GM23338 (cell line): ENCODE data around the gene SARDH. TPM values are rescaled to one million over a fixed set of nuclear protein-coding genes. Genes with fewer than 3 reads are reported as not detected.

ENCODE experiments used
- ATAC-seq: fragments of 200-7000 bp; cut with Tn5 transposase; 3 replicates; pipeline ENCODE4 v1.9.1; 2020
- DNase-seq: peaks from one replicate; pipeline ENCODE4 v3.0.0-alpha.2; 2015; ENCODE audit warnings: low spot score
- H2AFZ ChIP-seq: fragments of 200-600 bp; sonication (generic); 2 replicates; pipeline ENCODE4 v1.8.0; 2016; ENCODE audit warnings: antibody characterized with exemption, mild to moderate bottlenecking, moderate library complexity
- H3F3A ChIP-seq: fragments of 200-600 bp; sonication (generic); replicated peaks from 2 replicates; pipeline ENCODE4 v1.8.0; 2017; ENCODE audit warnings: antibody characterized with exemption, mixed run types, low read depth
- H3K27ac ChIP-seq: fragments of 200-600 bp; sonication (generic); 2 replicates; pipeline ENCODE4 v1.6.1; 2016; ENCODE audit warnings: low read depth
- H3K27me3 ChIP-seq: fragments of 200-600 bp; sonication (generic); 2 replicates; pipeline ENCODE4 v1.8.0; 2016; ENCODE audit warnings: mild to moderate bottlenecking, mixed run types, moderate library complexity; ENCODE audit not compliant: insufficient read depth
- H3K36me3 ChIP-seq: fragments of 200-600 bp; sonication (generic); 2 replicates; pipeline ENCODE4 v1.8.0; 2016; ENCODE audit warnings: mild to moderate bottlenecking; ENCODE audit not compliant: insufficient read depth
- H3K4me1 ChIP-seq: fragments of 200-600 bp; sonication (generic); 2 replicates; pipeline ENCODE4 v1.8.0; 2016; ENCODE audit warnings: mild to moderate bottlenecking, moderate library complexity; ENCODE audit not compliant: insufficient read depth
- H3K4me2 ChIP-seq: fragments of 200-600 bp; sonication (generic); 2 replicates; pipeline ENCODE4 v1.7.1; 2017; ENCODE audit warnings: mixed run types
- H3K4me3 ChIP-seq: fragments of 200-600 bp; sonication (generic); 2 replicates; pipeline ENCODE4 v1.6.1; 2016; ENCODE audit warnings: mixed run types
- H3K79me2 ChIP-seq: fragments of 200-600 bp; sonication (generic); replicated peaks from 2 replicates; pipeline ENCODE4 v1.8.0; 2017; ENCODE audit warnings: mild to moderate bottlenecking; ENCODE audit not compliant: insufficient read depth
- H3K9me2 ChIP-seq: fragments of 200-600 bp; sonication (generic); 2 replicates; pipeline ENCODE4 v1.8.0; 2017; ENCODE audit not compliant: insufficient read depth
- H4K20me1 ChIP-seq: fragments of 200-600 bp; sonication (generic); replicated peaks from 2 replicates; pipeline ENCODE4 v1.8.0; 2017; ENCODE audit warnings: mild to moderate bottlenecking; ENCODE audit not compliant: insufficient read depth
- H3K27ac Mint-ChIP-seq: 2 replicates; pipeline ENCODE4 v1.8.0; 2020; ENCODE audit warnings: inconsistent platforms, mild to moderate bottlenecking, moderate library complexity, mixed read lengths
- H3K27me3 Mint-ChIP-seq: 3 replicates; pipeline ENCODE4 v1.8.0; 2022; ENCODE audit warnings: low read depth, mild to moderate bottlenecking, moderate library complexity, mixed read lengths, inconsistent platforms; ENCODE audit not compliant: insufficient read depth, poor library complexity
- H3K36me3 Mint-ChIP-seq: 3 replicates; pipeline ENCODE4 v1.8.0; 2021; ENCODE audit warnings: low read depth, mild to moderate bottlenecking, inconsistent platforms, moderate library complexity, mixed read lengths
- H3K4me1 Mint-ChIP-seq: 3 replicates; pipeline ENCODE4 v1.8.0; 2020; ENCODE audit warnings: mild to moderate bottlenecking, inconsistent platforms, mixed read lengths
- H3K4me3 Mint-ChIP-seq: 3 replicates; pipeline ENCODE4 v1.8.0; 2021; ENCODE audit warnings: moderate library complexity, mild to moderate bottlenecking, inconsistent platforms, mixed read lengths
- H3K9me3 Mint-ChIP-seq: 3 replicates; pipeline ENCODE4 v1.8.0; 2020; ENCODE audit warnings: moderate library complexity, mild to moderate bottlenecking, inconsistent platforms, mixed read lengths
- CREB1 ChIP-seq: fragments of 250-450 bp; sonication (Bioruptor Pico); IDR thresholded peaks from 2 replicates; pipeline ENCODE4 v1.5.0; 2020; ENCODE audit warnings: low read depth, mild to moderate bottlenecking, moderate library complexity
- CTCF ChIP-seq, 2 experiments: fragments of 200-600 bp in 1 of 2; sonication (generic) in 1 of 2; conservative IDR thresholded peaks; 2 replicates each; pipeline versions ENCODE4 v1.5.1 to v1.6.1; 2016 to 2017; ENCODE audit warnings: antibody characterized with exemption in 2 of 2, low read depth in 2 of 2, mild to moderate bottlenecking in 2 of 2, moderate library complexity in 1 of 2
- JUNB ChIP-seq: IDR thresholded peaks from one replicate; pipeline ENCODE4 v1.6.1; 2016; ENCODE audit warnings: antibody characterized with exemption; ENCODE audit not compliant: unreplicated experiment
- NANOG ChIP-seq: IDR thresholded peaks from 2 replicates; pipeline ENCODE4 v1.6.1; 2016; ENCODE audit warnings: antibody characterized with exemption, borderline replicate concordance
- REST ChIP-seq: IDR thresholded peaks from one replicate; pipeline ENCODE4 v1.6.1; 2018; ENCODE audit warnings: antibody characterized with exemption; ENCODE audit not compliant: unreplicated experiment
- ZNF114 ChIP-seq: fragments of 250-450 bp; sonication (Bioruptor Pico); IDR thresholded peaks from 2 replicates; pipeline ENCODE4 v1.5.0; 2020; ENCODE audit warnings: mild to moderate bottlenecking, moderate library complexity
- ZNF462 ChIP-seq: fragments of 250-450 bp; sonication (Bioruptor Pico); IDR thresholded peaks from 2 replicates; pipeline ENCODE4 v1.5.0; 2020; ENCODE audit warnings: mild to moderate bottlenecking, moderate library complexity
- polyA plus RNA-seq: library from polyadenylated mRNA; unstranded; fragments of >200 nt; fragmentation: Nextera tagmentation; extraction: Ambion mirVana; gene quantifications from 2 replicates; pipeline ENCODE4 v1.2.1, GENCODE V29; 2016
- total RNA-seq: library from RNA; depleted of rRNA; stranded (reverse); fragments of >200 nt; shearing (Covaris generic); gene quantifications from 2 replicates; pipeline ENCODE4 v1.2.3, GENCODE V29; 2014

SARDH gene
- total and polyA plus RNA-seq, 2 experiments from 2014 or later: 2.8 to 10.4 TPM

GRCh38 chr9:133711428-133712220, 26.5 kb downstream of the SARDH start:
- H3K36me3 ChIP-seq: no peaks in the 10 kb centered on the region
- DNase-seq: no peak

GRCh38 chr9:133710661-133711427, 27.3 kb downstream of the SARDH start:
- no peaks in the 10 kb centered on the region for H3K36me3 Mint-ChIP-seq
- ATAC-seq (no peak), DNase-seq (no peak)
- Histone ChIP-seq H4K20me1 (no peaks in the 10 kb centered on the region), H3K27ac (no peak overlapping the region), H3K9me2 (no peaks in the 10 kb centered on the region), H3K27me3 (no peaks in the 10 kb centered on the region), H3K36me3 (no peaks in the 10 kb centered on the region), H3F3A (no peaks in the 10 kb centered on the region), H3K4me2 (no peak overlapping the region), H2AFZ (no peak overlapping the region), H3K4me1 (no peaks in the 10 kb centered on the region), H3K79me2 (no peaks in the 10 kb centered on the region), H3K4me3 (no peak overlapping the region)
- peaks cover 12% of the 10 kb centered on the region for H3K27me3 Mint-ChIP-seq
- H3K4me3 Mint-ChIP-seq: no peak overlapping the region
- H3K9me3 Mint-ChIP-seq: no peaks in the 10 kb centered on the region
- TF ChIP-seq CREB1 (CRISPR knock-in tag) (no peak), NANOG (no peak), CTCF (conservative IDR thresholded peaks at IDR 0.05; ENCODE audit: low read depth in 2 of 2) (no peak), JUNB (no peak), REST (no peak), ZNF462 (CRISPR knock-in tag) (no peak)
- H3K4me1 Mint-ChIP-seq: peaks cover 14% of the 10 kb centered on the region
- H3K27ac Mint-ChIP-seq: no peak overlapping the region

More at GRCh38 chr9:133711428-133712220, 26.5 kb downstream of the SARDH start:
- no peak for TF ChIP-seq ZNF114 (CRISPR knock-in tag)
- ATAC-seq: no peak
- Histone ChIP-seq H3K27me3 (no peaks in the 10 kb centered on the region), H3K27ac (no peak overlapping the region), H3K4me3 (no peak overlapping the region), H3F3A (no peaks in the 10 kb centered on the region), H3K4me2 (no peak overlapping the region), H4K20me1 (no peaks in the 10 kb centered on the region), H3K79me2 (no peaks in the 10 kb centered on the region), H2AFZ (no peak overlapping the region), H3K9me2 (no peaks in the 10 kb centered on the region), H3K4me1 (no peaks in the 10 kb centered on the region)
- Mint-ChIP-seq H3K4me3 (no peak overlapping the region), H3K27me3 (peaks cover 11% of the 10 kb centered on the region), H3K36me3 (no peaks in the 10 kb centered on the region), H3K4me1 (peaks cover 17% of the 10 kb centered on the region), H3K9me3 (no peaks in the 10 kb centered on the region), H3K27ac (no peak overlapping the region)
